Neural cell (in vitro differentiated cells): ENCODE measurements around the gene RNF26.

Experiments used
- SMC3 ChIP-seq: fragments of 450-650 bp; conservative IDR thresholded peaks from 2 replicates; pipeline ENCODE4 v1.6.1; 2014; ENCODE audit warnings: antibody characterized with exemption, mild to moderate bottlenecking, moderate library complexity; ENCODE audit not compliant: poor library complexity
- TF ChIP-seq, protein P1 (sequence below): fragments of 450-650 bp; IDR thresholded peaks from 2 replicates; pipeline ENCODE4 v1.5.1; 2014; ENCODE audit warnings: antibody characterized with exemption, mild to moderate bottlenecking, moderate library complexity; ENCODE audit not compliant: poor library complexity, severe bottlenecking

DNA sequence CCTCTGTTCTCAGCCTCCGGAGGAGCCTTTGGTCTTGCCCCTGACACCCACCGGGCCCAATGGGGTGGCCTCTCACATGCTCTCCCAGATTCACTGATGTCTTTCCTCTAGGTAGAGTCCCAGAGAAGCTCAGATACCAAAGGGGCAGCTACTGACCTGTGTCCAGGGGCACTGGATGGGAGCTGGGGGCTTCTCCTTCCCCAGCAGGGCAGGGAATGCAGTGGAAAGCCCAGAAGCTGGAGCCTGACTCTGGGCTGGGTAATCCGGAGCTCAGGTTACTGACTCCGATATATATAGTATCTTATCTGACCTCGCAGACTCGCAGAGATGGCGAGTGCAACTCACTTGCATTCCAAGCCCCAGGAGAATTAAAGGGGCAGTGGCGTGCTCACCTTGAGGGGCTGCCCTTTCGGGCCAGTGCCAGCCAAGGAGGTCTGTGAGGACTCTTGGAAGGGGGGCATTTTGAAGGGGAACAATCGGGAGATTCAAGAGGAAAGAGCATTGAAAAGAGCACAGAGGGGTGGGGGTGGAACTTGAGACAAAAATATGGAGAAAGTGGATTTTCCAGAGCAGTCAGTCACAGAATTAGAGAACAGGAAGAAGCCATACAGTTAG lies 44.6 kb downstream of the RNF26 start:
- TF ChIP-seq, protein P1, sequence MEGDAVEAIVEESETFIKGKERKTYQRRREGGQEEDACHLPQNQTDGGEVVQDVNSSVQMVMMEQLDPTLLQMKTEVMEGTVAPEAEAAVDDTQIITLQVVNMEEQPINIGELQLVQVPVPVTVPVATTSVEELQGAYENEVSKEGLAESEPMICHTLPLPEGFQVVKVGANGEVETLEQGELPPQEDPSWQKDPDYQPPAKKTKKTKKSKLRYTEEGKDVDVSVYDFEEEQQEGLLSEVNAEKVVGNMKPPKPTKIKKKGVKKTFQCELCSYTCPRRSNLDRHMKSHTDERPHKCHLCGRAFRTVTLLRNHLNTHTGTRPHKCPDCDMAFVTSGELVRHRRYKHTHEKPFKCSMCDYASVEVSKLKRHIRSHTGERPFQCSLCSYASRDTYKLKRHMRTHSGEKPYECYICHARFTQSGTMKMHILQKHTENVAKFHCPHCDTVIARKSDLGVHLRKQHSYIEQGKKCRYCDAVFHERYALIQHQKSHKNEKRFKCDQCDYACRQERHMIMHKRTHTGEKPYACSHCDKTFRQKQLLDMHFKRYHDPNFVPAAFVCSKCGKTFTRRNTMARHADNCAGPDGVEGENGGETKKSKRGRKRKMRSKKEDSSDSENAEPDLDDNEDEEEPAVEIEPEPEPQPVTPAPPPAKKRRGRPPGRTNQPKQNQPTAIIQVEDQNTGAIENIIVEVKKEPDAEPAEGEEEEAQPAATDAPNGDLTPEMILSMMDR = no peak
- no peak for TF ChIP-seq SMC3
